Keratinocyte (primary cell): ENCODE data around the gene NINJ2.

Experiments used
- EZH2 ChIP-seq: IDR thresholded peaks from one replicate; pipeline ENCODE4 v1.6.1; 2012; ENCODE audit warnings: inconsistent platforms, mild to moderate bottlenecking, low read length, moderate library complexity
- TF ChIP-seq, protein P1 (sequence below), 3 experiments: IDR thresholded peaks in 1 of 3; conservative IDR thresholded peaks in 1 of 3; optimal IDR thresholded peaks in 1 of 3; 2 replicates in 2 of 3; 3 replicates in 1 of 3; pipeline versions ENCODE3 to v1.5.1; 2011; ENCODE audit warnings: low read length in 3 of 3, mild to moderate bottlenecking in 3 of 3, moderate library complexity in 2 of 3, control low read depth in 1 of 3, inconsistent platforms in 1 of 3; ENCODE audit not compliant: insufficient read depth in 2 of 3; ENCODE audit errors: extremely low read depth in 1 of 3

DNA sequence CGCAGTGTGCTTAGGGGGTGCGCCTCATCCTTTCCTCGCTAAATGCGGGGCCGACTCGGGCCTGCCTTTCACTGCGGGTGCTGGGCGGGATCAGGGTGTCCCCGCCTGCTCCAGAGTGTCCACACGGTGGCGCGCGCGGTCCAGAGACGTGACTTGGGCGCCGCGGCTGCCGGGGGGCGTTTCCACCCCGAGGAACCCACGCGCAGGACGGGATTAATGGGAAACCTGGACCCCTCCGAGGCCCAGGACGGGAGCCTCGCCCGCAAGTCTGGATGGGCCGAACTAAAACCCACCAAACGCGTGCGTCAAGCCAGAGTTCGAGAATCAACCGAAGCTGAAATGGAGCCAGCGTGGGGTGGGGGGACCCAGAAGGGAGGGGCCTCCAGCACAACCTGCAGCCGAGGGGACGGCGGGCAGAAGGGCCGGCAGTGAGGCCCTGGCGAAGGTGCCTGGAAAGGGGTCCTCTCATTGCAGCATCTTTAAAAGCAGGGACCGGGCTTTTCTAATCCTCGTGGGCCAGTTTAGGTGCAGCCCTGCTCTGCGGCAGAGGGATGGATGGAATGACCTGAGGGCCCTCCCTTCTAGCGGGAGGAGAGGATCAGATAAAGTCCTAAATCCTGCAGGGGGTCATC lies 93.3 kb downstream of the NINJ2 start:
- TF ChIP-seq, protein P1, sequence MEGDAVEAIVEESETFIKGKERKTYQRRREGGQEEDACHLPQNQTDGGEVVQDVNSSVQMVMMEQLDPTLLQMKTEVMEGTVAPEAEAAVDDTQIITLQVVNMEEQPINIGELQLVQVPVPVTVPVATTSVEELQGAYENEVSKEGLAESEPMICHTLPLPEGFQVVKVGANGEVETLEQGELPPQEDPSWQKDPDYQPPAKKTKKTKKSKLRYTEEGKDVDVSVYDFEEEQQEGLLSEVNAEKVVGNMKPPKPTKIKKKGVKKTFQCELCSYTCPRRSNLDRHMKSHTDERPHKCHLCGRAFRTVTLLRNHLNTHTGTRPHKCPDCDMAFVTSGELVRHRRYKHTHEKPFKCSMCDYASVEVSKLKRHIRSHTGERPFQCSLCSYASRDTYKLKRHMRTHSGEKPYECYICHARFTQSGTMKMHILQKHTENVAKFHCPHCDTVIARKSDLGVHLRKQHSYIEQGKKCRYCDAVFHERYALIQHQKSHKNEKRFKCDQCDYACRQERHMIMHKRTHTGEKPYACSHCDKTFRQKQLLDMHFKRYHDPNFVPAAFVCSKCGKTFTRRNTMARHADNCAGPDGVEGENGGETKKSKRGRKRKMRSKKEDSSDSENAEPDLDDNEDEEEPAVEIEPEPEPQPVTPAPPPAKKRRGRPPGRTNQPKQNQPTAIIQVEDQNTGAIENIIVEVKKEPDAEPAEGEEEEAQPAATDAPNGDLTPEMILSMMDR (optimal IDR thresholded peaks at IDR 0.05 in 1 of 3, IDR thresholded peaks at IDR 0.05 in 1 of 3, conservative IDR thresholded peaks at IDR 0.05 in 1 of 3; ENCODE audit: extremely low read depth in 1 of 3, insufficient read depth in 2 of 3, low read length in 3 of 3), result peak; percentile 62 to 99 (median 95)
- no peak for TF ChIP-seq EZH2
